Lung (tissue), 12 donors: Measurements from ENCODE around the gene C18orf54. TPM values are rescaled to one million over a fixed set of nuclear protein-coding genes. Genes with fewer than 3 reads are reported as not detected.

Source experiments
- ATAC-seq: fragments of 200-7000 bp; cut with Tn5 transposase; one replicate; pipeline ENCODE4 v1.9.1; 2020; ENCODE audit warnings: moderate number of reproducible peaks; ENCODE audit not compliant: insufficient read depth, low FRiP score
- DNase-seq, 3 donors: peaks; one replicate each; pipeline ENCODE4 v3.0.0-alpha.2; 2013 to 2017
- H3K27ac ChIP-seq, 2 donors: one replicate each; pipeline ENCODE4 v1.5.1; 2013; ENCODE audit warnings: mild to moderate bottlenecking in 2 of 2, moderate library complexity in 2 of 2, control low read depth in 1 of 2, inconsistent platforms in 1 of 2, low read depth in 1 of 2, low read length in 1 of 2
- H3K27me3 ChIP-seq, 3 donors: one replicate each; pipeline ENCODE4 v1.5.1; 2013; ENCODE audit warnings: low read length in 2 of 3; ENCODE audit not compliant: control insufficient read depth in 3 of 3, insufficient read depth in 3 of 3
- H3K36me3 ChIP-seq, 4 donors: one replicate each; pipeline ENCODE4 v1.5.1; 2013; ENCODE audit warnings: low read length in 4 of 4, mild to moderate bottlenecking in 1 of 4, moderate library complexity in 1 of 4; ENCODE audit not compliant: control insufficient read depth in 4 of 4, insufficient read depth in 4 of 4
- H3K4me1 ChIP-seq, 5 donors: one replicate each; pipeline ENCODE4 v1.5.1; 2013; ENCODE audit warnings: low read length in 5 of 5, mild to moderate bottlenecking in 2 of 5, moderate library complexity in 1 of 5; ENCODE audit not compliant: control insufficient read depth in 5 of 5, insufficient read depth in 5 of 5
- H3K4me3 ChIP-seq: one replicate; pipeline ENCODE4 v1.5.1; 2013; ENCODE audit warnings: mild to moderate bottlenecking, control low read depth, moderate library complexity
- H3K9ac ChIP-seq, 2 donors: one replicate each; pipeline ENCODE4 v1.5.1; 2013; ENCODE audit warnings: low read length in 2 of 2, control low read depth in 1 of 2; ENCODE audit not compliant: insufficient read depth in 1 of 2
- H3K9me3 ChIP-seq, 4 donors: one replicate each; pipeline ENCODE4 v1.5.1; 2013; ENCODE audit warnings: low read length in 3 of 4, mild to moderate bottlenecking in 1 of 4, moderate library complexity in 1 of 4; ENCODE audit not compliant: control insufficient read depth in 4 of 4, insufficient read depth in 3 of 4
- CTCF ChIP-seq: IDR thresholded peaks from 2 replicates; pipeline ENCODE4 v1.5.1; 2012; ENCODE audit warnings: mild to moderate bottlenecking; ENCODE audit errors: control extremely low read depth, extremely low read depth
- WGBS, 2 donors: extraction: QIAGEN DNeasy Blood & Tissue Kit; methylation state at CpG; one replicate each; pipeline ENCODE4 v1.1.7; 2013; 5-methylcytosine and 5-hydroxymethylcytosine counted together
- polyA plus RNA-seq, 2 donors: library from polyadenylated mRNA; stranded (reverse); fragments of 200-250 nt; gene quantifications; one replicate each; pipeline ENCODE4 v1.2.1, GENCODE V29; 2013
- total RNA-seq, 2 donors: library from RNA; depleted of rRNA in 1 of 2; stranded (reverse); fragments of >200 nt in 1 of 2; gene quantifications; one replicate each; pipeline ENCODE4 v1.2.1, GENCODE V29; 2014 to 2021
- donor health status: control.
- donor health status: control.
- donor health status: Bipolar disorder and iron deficiency.
- donor health status: healthy.
- donor health status: DM: yes; HTN: yes; CAD: no.

The C18orf54 gene
- total and polyA plus RNA-seq, 4 donors, result 0.49 to 11.6 (median 1.3) TPM

GRCh38 chr18:54351186-54351585 lies 6.5 kb upstream of the C18orf54 start:
- Histone ChIP-seq H3K4me1 (no peaks in the 10 kb centered on the region), H3K9me3 (peaks cover 0 to 3% (median 0%) of the 10 kb centered on the region in 4 donors), H3K9ac (no peak overlapping the region), H3K36me3 (no peaks in the 10 kb centered on the region), H3K27me3 (no peaks in the 10 kb centered on the region), H3K4me3 (no peak overlapping the region), H3K27ac (no peak overlapping the region)
- TF ChIP-seq CTCF, result no peak
- ATAC-seq (no peak), DNase-seq (no peak)
- 78 to 91% methylated on average over 1 of the region's 1 CpG for WGBS, 2 donors

- 2 to 3% methylated on average over 15 of the region's 15 CpGs for WGBS, 2 donors
- DNase-seq (peak in 1 of 3 donors; percentile 59), ATAC-seq (peak; percentile 54)
- Histone ChIP-seq H3K27ac (peak overlapping the region in 1 of 2 donors; percentile 68), H3K27me3 (no peaks in the 10 kb centered on the region), H3K4me3 (peak overlapping the region; percentile 89), H3K4me1 (peaks cover 0 to 12% (median 3%) of the 10 kb centered on the region in 5 donors), H3K36me3 (peaks cover 0 to 4% (median 0%) of the 10 kb centered on the region in 4 donors), H3K9ac (peak overlapping the region in 1 of 2 donors; percentile 91), H3K9me3 (peaks cover 0 to 1% (median 0%) of the 10 kb centered on the region in 4 donors)
- no peak for TF ChIP-seq CTCF
Observed at GRCh38 chr18:54357082-54357659, 535 bp upstream of the C18orf54 start.

GRCh38 chr18:54358495-54359040 lies 862 bp downstream of the C18orf54 start:
- no peaks in the 10 kb centered on the region for H3K27me3 ChIP-seq
- H3K9me3 ChIP-seq, result no peaks in the 10 kb centered on the region
- H3K4me3 ChIP-seq, result peak overlapping the region; percentile 89
- H3K27ac ChIP-seq, result no peak overlapping the region
- peaks cover 0 to 12% (median 3%) of the 10 kb centered on the region in 5 donors for H3K4me1 ChIP-seq
- WGBS, 2 donors, result 2% methylated on average over 21 of the region's 21 CpGs
- H3K36me3 ChIP-seq, result peaks cover 0 to 4% (median 0%) of the 10 kb centered on the region in 4 donors
- peak overlapping the region; percentile 91 for H3K9ac ChIP-seq
- ATAC-seq (no peak), DNase-seq (peak in 2 of 3 donors; percentile 63 to 67)
- TF ChIP-seq CTCF, result no peak
